HG03108 (cell line): ENCODE data around the gene SLF1.
A peak's percentile ranks its signal among the peaks of the same experiment; 100 is the strongest.
"Not testable (repeated sequence)": the region's sequence is repeated elsewhere in the genome, so short reads cannot be mapped to it uniquely, and the experiment has no call there.

Source experiments
- ATAC-seq: cut with Tn5 transposase; IDR thresholded peaks from one replicate; pipeline ENCODE4 v1.9.1; 2021; ENCODE audit warnings: moderate library complexity; ENCODE audit not compliant: unreplicated experiment

SLF1 gene

GRCh38 chr5:94618493-94619328, at the start of gene SLF1, which contains the start of gene KIAA0825:
SLF1 (plus strand) TSS chr5:94618669; CDS start chr5:94628811, 10,142 bp downstream.
KIAA0825 (minus strand) TSS chr5:94618604; CDS start chr5:94537126, 81,478 bp downstream.
- ATAC-seq: peak; percentile 96

GRCh38 chr5:94571415-94571814, 47.1 kb upstream of the SLF1 start:
- no peak for ATAC-seq

GRCh38 chr5:94573349-94573748, 45.1 kb upstream of the SLF1 start:
- ATAC-seq: not testable (repeated sequence)

GRCh38 chr5:94575196-94575595, 43.3 kb upstream of the SLF1 start:
- no peak for ATAC-seq

GRCh38 chr5:94577466-94578245, 40.8 kb upstream of the SLF1 start:
- ATAC-seq: peak; percentile 87

GRCh38 chr5:94595281-94595840, 23.1 kb upstream of the SLF1 start:
- ATAC-seq: no peak

- no peak for ATAC-seq
Measured at GRCh38 chr5:94613583-94613982, 4.9 kb upstream of the SLF1 start.

- ATAC-seq: no peak
Measured at GRCh38 chr5:94614156-94614805, 4.2 kb upstream of the SLF1 start.

GRCh38 chr5:94615862-94616261, 2.6 kb upstream of the SLF1 start:
- ATAC-seq: no peak

GRCh38 chr5:94618029-94618492, 408 bp upstream of the SLF1 start:
- peak; percentile 30 for ATAC-seq

- ATAC-seq: no peak
Measured at GRCh38 chr5:94620256-94620655, 1.8 kb downstream of the SLF1 start.

- no peak for ATAC-seq
Measured at GRCh38 chr5:94621763-94622162, 3.3 kb downstream of the SLF1 start.

GRCh38 chr5:94623011-94623410, 4.5 kb downstream of the SLF1 start:
- ATAC-seq: no peak

GRCh38 chr5:94623877-94624276, 5.4 kb downstream of the SLF1 start:
- no peak for ATAC-seq

GRCh38 chr5:94627191-94627590, 8.7 kb downstream of the SLF1 start:
- ATAC-seq: no peak

GRCh38 chr5:94632024-94632423, 13.6 kb downstream of the SLF1 start:
- ATAC-seq: peak; percentile 100

GRCh38 chr5:94640176-94640575, 21.7 kb downstream of the SLF1 start:
- no peak for ATAC-seq

GRCh38 chr5:94645053-94645452, 26.6 kb downstream of the SLF1 start:
- ATAC-seq: no peak

GRCh38 chr5:94646758-94647157, 28.3 kb downstream of the SLF1 start:
- ATAC-seq: no peak

- no peak for ATAC-seq
Measured at GRCh38 chr5:94649874-94650273, 31.4 kb downstream of the SLF1 start.

- ATAC-seq: no peak
Measured at GRCh38 chr5:94658272-94658671, 39.8 kb downstream of the SLF1 start.
